ENCODE results near the gene LSAMP.
"Not testable (repeated sequence)": the region's sequence is repeated elsewhere in the genome, so short reads cannot be mapped to it uniquely, and the experiment has no call there.

The LSAMP gene

DNA sequence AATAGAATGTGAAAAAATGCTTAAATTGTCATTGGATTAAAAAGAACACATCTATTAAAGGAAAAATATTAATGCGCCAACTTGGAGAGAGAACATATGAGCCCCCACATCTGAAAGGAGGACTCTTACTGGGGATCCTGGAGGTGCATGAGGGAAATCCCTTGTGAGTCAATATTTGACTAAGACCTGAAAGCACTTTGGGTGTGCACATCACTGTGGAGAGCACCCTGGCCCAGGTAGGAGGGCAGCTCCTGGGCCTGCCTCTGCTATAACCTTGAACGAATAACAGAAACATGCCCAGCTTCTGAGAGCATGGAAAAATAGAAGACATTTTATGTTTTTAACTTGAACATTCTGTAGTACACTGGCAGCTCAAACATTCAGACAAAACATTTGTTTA lies 622.2 kb downstream of the LSAMP start:
- DNase-seq, result no peak

DNA sequence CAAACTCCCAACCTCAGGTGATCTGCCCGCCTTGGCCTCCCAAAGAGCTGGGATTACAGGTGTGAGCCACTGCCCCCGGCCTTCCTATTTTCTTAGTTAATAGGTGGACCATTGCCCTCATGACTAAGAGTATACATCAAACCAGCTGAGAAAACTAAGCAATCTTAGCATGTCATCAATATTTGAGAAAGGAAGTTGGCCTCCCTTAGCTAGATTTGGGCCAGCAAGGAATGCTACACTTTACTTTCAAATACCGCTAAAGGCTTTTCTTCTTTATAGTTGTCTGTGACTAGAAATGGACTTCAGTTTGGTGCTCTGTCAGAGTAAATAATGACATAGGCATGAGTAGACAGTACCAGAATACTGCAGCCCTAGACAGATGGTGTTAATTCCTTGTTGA lies 622.7 kb downstream of the LSAMP start:
- no peak for DNase-seq

DNA sequence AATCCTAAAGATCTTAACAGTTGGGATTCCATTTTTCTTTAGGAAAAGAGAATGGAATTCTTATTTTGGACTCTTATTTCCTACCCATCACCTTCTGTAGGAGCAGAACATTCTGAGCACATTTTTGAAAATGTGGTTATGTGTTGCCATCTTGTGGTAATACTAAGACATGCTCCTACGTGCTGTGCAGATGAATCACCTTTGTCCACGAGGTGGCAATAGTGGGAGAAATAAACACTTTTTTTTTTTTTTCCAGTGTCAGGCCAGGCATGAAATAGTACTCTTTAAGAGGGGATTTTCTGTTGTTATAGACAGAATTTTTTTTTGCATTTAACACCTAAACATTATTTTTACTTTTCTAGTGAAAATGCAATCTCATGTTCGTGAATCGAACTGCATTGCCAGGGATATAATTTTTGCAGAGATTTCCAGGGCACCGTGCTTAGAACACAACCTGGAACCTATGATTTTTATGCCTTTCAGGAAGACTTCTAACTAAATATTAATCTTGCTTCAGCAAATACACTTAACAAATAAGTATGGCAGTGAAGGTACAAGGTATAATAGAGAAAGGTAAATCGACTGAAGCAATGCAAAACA lies 625.4 kb downstream of the LSAMP start:
- DNase-seq, result peak; percentile 36

GRCh38 chr3:115814778-115815380 lies 630.4 kb downstream of the LSAMP start:
- peak; percentile 74 for DNase-seq

GRCh38 chr3:115814006-115814405 lies 631.3 kb downstream of the LSAMP start:
- DNase-seq, result no peak

DNA sequence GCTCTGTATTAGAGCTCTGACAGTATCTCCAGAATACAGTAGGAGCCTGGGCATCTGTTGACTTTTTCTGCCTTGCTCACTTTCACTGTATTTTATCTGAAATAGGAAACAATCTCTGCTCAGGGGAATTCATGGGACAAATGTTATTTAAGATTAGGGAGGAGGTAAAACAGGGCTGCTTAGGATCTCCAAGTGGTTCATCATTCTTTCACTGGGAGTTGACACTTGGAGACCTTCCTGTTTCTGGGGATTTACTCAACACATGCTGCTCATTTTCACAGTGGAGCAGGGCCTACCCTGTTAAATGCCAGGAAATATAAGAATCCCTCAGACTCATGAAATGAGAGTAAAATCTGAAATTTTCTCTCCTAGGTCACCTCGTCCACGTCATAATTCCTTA lies 636.5 kb downstream of the LSAMP start:
- DNase-seq, result no peak

DNA sequence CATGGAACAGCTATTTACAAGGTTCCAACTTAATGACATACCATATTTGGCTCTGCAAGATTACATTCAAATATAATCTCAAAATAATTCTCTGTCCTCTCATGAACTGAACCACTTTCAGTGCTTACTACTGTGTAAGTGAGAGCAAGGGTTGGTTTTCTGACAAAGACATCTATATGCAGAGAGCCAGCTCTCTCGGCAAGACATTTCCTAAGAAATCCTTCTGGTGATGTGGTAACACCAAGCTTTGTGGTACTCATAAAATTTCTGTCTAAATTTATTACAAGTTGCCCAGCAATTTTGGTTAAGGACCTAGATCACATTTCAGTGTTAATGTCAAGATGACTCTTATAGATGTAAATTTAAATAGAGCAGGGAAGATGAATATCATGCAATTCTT lies 637.0 kb downstream of the LSAMP start:
- DNase-seq, result no peak

DNA sequence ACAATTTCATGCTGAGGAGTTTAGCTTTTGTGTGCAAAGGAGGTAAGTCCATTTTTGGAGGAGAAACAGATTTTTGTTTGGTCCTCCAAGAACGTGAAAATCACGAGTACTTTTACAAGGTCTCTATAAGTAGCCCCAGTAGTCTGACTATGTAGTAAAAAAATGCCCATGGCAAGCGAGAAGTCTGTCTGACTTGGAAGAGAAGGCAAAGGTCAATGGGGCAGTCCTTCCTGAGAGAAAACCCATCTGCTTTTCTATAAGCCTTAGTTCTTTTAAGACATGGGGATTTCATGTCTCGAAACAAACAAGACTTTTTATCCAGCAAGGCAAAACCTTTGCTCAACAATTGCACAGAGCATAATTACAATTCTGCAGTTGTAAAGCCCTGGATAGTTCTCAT lies 638.8 kb downstream of the LSAMP start:
- DNase-seq, result no peak

DNA sequence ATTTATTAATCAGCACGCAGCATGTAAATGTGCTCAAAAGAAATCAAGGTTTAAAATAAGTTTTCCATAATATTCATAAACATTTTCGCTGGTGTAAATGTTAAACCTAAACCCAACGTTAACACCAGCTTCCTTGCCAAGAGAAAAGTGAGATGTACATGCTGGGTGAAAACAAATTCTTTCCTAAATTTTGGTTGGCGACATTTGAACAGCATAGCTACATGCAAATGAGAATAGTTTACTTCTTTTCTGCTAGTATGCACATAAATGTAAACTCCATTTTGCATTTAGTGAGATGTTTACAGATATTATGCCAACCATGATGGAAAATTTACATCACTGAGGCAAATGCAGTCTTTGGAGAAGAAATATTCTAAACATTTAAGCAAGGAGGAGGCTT lies 639.8 kb downstream of the LSAMP start:
- no peak for DNase-seq

GRCh38 chr3:115804713-115805119 lies 640.6 kb downstream of the LSAMP start:
- no peak for DNase-seq

GRCh38 chr3:115804200-115804599 lies 641.1 kb downstream of the LSAMP start:
- no peak for DNase-seq

DNA sequence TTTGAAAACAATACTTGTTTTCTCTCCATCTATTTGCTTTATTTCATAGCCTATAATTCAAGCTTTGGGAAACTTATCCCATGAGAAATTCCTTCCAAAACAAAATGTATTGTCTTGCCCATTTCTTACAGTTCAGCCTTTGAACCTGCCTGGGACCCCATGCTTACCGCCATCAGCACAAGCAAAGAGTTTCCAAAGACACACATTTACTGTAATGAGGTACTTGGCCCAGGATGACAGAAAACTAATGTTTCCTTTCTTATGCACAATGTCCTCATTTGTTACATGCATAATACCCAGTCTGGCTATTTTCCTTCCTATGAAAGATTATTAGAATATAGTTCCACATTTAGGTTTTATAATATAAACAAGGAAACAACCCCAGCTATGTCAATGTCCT lies 641.6 kb downstream of the LSAMP start:
- no peak for DNase-seq

- no peak for DNase-seq
Measured at GRCh38 chr3:115800489-115801075, 644.7 kb downstream of the LSAMP start.

DNA sequence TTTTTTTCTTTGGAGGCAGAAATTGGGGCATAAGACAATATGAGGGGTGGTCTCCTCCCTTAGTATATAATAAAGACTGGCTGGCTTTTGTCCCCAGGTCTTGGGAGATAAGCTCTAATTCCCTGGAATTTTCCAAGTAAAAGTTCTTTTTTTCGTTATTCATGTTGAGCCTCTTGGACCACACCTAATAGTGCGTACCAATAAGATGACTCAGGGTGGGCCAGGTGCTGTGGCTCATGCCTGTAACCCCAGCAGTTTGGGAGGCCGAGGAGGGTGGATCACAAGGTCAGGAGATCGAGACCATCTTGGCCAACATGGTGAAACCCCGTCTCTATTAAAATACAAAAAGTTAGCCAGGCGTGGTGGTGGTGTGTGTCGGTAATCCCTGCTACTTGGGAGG lies 645.2 kb downstream of the LSAMP start:
- DNase-seq, result not testable (repeated sequence)

DNA sequence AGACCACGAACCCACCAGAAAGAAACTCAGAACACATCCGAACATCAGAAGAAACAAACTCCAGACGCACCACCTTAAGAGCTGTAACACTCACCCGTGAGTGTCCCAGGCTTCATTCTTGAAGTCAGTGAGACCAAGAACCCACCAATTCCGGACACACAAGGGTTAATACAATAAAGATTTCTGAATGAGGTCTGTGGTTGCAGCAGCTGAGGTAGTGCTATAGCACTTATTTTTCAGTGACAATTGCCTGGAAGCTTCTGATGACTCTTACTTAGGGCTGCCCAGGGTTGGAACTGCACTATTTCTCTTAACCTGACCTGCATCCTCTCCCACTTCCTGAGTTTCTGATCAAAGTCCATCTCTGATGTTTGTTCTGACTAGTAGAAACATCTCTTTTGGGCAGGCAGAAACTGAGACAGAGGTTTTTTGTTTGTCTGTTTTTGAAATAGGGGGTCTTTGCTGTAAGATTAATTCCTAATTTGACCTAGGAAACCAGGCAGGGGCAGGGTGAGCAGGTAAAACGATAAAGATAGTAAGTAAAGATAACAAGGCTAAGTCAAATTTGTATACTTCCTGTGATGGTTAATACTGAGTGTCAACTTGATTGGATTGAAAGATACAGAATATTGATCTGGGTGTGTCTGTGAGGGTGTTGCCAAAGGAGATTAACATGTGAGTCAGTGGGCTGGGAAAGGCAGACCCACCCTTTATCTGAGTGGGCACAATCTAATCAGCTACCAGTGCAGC lies 652.9 kb downstream of the LSAMP start:
- peak; percentile 35 for DNase-seq

- not testable (repeated sequence) for DNase-seq
Measured at GRCh38 chr3:115791271-115792153, 653.8 kb downstream of the LSAMP start.

GRCh38 chr3:115790759-115791158 lies 654.5 kb downstream of the LSAMP start:
- DNase-seq, result peak; percentile 23

DNA sequence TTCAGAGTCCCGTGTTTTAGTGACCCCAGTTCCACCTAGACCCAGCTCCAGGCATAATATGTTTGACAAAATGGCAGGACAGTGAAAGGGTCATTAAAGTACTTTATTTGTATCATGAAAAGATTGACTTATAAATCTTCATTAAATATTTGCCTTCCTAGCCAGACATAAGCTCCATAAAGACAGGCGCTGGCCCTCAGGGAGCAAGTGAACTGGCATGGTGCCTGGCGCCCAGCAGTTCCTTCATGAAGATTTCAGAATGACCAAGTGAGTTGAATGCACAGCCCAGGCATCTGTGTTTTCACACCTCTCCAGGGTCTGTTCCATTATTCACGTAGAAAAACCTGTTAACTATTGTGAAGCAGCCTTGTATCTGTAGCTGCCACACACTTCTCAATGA lies 655.8 kb downstream of the LSAMP start:
- DNase-seq, result no peak

GRCh38 chr3:115788921-115789470 lies 656.3 kb downstream of the LSAMP start:
- DNase-seq, result no peak

- DNase-seq, result no peak
Measured at GRCh38 chr3:115787818-115788217, 657.5 kb downstream of the LSAMP start.

- DNase-seq, result no peak
Measured at GRCh38 chr3:115785782-115786181, 659.5 kb downstream of the LSAMP start.

DNA sequence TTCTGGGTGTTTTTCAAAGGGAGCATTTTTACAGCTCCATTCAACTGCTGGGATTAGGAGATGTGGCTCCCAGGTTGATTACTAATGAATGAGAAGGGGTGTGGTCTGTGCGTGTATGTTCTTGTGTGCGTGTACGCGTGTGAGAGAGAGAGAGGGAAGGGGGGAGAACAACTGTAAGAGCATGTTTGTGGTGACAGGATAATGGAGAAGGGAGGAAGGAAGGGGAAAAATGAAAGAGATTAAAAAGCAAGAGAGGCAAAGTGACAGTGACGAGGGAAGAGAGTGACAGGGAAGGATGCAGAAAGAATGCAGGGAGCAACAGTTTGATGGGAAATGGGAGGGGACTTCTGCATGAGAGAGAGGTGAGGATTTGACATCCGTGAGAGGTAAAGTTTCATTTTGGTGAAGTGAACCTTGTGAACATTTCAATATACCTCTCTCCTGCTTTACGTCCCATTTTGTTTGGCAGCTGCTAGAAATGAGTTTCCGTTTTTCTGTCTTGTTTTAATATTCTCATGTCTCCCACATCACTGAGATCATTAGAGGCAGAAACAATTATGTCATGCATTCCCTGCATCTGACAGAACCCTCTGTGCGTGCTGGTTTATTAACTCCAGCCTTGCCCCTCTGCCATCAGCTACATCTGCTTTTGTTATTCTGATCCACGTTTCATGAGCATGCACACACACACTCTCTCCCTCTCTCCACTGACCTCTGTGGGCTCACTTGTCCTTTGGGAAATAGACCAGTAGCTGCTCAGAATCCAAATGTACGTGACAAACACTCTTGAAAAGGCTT lies 660.3 kb downstream of the LSAMP start:
- peak; percentile 19 for DNase-seq

Measured in activated T-cell treated with anti-CD3 and anti-CD28 coated beads, Interleukin-2, amount 50 U/mL, for 1 hour (primary cell).